HL-60/S4 (cell line): ENCODE measurements around the gene ADARB2.

ENCODE experiments used
- in situ Hi-C: fragments of 300-500 bp; cut with MboI; formaldehyde crosslinking; loops from 2 replicates; pipeline ENCODE4 v1.14.3; 2022; ENCODE audit warnings: low sequenced_read_pairs

ADARB2 gene

DNA sequence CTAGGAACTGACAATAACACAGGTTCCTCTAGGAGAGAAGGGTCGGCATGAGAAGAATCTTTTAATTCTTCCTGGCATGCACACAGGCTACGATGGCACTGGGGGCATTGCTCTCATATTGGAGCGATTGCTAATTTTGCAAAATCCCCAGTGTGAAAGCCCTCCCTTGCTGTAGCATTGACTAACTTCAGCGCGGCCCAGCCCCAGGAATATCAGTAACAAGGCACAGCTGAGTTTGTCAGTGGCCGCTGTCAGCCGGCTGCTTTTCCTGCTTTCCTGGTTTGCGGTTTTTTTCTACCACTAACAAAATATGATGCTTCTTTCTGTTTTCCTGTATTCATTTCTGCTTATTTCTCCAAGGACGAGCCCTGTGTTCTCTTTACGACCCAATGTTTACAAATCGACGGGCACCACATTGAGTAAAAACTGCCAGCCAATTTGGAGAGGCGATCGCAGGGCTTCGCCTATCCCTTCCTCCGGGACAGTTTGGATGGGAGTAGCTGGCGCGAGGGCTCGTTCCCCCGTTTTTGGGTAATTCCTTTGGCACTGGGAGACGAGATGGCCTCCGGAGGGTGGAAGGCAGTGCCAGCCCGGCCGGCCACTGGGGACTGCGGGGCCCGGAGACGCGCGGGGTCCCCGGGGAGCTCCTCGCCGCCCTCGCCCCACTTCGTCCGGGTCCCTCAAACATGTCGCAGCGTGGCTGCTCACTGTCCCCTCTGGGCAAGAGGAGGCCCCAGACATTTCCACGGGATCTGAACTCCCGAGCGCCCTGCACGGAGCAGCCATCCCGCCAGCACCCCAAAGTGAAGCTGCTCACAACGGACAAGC, 967 bp downstream of the ADARB2 start:
- in situ Hi-C loops, result no loop called here

DNA sequence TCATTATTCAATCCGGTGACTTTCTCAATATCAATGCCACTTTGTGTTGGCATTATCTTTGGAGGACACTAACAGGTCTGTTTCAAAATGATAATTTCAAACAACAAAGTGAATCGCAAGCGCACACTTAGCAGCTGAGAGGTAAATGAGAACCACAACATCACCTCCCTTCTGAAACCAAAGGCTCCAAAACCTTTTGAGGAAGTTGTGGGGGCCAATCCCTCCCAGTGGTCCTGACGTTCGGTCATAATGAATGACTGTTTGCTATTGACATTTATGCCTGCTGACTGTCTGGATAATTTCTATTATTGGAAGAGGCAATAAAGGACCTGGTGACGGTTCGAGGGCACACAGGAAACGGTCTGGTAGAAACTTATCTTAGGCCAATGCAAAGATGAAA, 1.8 kb downstream of the ADARB2 start:
- in situ Hi-C loops, result no loop called here

DNA sequence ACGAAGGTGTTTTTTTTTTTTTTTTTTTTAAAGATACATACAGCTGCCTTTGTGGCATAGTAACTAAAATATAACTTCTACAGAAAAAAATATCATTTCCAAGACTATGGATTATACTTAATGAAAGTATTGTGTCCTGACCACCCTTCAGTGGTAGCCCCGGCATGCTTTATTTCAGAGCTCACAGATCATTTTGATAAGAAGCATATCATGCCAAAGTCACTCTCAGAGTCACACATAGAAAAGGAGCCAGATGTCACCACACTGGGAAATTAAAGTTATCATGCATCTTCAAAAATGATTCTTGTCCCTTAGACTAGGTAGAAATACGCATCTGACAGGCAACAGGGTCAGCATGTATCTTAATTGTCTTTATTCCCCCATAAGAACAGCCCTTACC, 3.0 kb downstream of the ADARB2 start:
- in situ Hi-C loops, result no loop called here

DNA sequence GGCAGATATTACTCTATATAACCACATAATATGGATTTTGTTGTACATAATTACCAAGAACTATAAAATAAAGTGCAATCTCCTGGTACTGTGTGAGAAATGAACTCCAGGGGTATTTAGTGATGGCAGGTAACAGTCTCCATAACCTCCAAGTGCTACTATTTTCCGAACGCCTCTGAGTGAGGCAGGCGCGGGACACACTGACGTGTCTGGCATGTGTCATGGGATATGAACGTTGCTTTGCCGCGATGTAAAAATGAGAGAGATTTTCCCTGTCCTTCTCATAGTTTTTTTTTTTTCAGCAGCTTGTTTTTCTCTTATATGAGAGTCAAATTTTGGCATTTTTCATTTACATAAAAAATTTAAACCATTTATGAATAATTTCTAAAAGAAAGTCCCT, 3.6 kb downstream of the ADARB2 start:
- in situ Hi-C loops, result no loop called here

DNA sequence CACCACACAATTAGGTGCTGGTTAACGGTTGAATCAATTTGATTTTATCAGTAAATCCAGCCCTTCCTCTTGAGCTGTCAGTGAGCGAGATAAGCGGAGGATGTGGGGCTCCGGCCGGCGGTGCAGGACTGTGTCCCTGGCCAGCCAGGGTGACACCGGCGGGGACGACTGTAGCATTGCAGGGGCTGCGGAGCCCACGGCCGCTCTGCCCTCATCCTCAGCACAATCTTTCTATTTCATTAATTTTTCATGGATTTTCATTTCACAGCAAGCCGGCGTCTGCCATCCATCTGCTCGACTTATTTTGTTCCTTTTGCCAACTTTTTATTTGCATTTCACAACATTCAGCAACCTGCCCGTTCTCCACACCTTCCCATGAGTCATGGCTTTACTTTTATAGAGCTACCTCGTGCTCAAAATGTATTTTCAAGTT, 4.7 kb downstream of the ADARB2 start:
- in situ Hi-C loops, result no loop called here

DNA sequence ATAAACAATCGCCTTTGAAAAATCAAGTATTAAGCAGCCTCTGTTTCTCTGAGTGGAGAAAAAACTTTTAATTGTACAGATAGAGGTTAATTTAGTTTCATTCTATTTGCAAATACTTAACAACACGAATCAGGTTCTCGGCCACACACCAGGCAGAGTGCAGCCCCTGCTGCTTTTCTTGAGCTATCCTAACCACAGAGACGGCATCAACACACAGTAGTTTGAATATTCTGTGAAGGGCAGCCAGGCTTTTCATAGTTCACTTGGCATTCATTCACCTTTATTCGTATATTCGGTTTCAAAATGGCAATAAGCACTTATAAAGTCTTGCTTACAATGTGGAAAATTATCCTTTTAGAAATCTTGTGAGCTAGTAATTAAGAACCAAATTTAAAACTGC, 5.7 kb downstream of the ADARB2 start:
- in situ Hi-C loops, result no loop called here

DNA sequence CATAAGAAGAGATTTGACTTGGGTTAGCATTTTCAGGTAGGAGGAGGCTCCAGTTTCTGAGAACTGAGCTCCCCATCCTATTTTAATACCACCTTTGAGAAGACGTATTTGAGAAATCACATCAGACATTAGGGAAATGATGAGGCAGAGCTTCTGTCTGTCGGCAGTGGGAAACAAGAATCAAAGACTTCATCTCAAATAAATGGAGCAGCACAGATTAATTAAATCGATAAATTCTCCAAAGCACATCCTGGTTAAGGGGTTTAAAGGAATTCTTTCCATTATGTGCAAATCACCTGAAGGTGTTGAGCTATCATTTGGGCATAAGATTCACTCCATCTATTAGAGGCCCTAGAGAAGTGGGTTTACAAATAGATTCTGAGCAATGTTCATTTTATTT, 7.6 kb downstream of the ADARB2 start:
- in situ Hi-C loops, result no loop called here

DNA sequence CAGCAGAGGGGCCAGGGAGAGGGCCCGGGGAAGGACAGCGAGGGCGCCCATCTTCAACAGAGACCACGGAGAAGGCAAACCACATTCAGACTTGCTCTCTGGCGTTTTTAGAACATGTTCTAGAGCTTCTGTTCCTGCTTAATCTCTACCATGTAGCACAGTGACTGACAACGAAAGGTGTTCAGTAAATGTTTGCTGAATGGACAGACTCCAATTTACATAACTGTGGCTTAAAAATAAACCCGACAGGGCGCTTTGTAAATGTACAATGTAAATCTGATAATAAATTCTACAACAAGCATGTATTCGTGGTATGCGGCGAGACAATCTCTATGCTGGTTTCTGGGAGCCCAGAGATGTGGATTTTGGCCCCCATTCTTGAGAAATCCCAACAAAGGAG, 10.5 kb downstream of the ADARB2 start:
- in situ Hi-C loops, result no loop called here

DNA sequence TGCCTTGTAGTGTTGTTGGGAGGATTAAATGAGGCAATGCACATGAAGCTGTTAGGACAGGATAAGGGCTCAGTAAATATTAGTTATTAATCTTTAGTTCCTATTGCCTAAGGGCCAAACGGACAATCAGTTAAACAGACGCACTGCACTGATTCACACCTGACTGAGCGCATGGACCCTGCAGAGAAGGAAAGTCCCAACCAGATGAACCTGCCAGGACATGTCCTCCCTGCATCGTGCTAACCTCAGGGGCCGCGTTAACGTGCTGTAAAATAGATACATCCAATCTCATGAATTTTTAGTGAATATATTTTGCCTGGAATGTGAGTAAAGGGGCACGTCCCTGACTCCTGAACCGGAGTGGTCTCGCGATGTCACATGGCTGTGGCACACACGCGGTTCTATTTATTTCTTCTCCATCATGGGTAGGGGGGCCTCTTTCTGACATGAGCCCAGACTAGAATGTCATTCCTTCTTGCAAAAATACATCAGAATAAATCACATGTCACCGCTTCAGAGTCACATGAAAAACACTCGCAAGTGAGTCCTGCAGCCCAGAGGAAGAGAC, 12.3 kb downstream of the ADARB2 start:
- in situ Hi-C loops, result no loop called here

DNA sequence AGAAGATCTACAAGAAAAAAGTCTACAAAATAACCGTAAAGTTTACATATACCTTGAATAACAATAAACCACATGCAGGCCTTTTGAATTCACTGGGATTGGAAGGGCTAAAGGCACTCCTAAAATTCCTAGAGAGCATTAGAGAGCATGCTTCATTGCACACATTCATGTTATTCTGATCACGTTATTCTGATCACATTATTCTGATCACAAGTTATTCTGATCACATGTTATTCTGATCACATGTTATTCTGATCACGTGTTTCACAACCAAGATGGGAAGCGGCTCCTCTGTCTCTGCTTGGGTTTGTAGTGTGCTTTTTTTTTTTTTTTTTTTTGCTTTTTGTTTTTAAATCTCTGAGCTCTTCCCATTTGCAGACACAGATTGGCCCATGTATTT, 20.5 kb downstream of the ADARB2 start:
- in situ Hi-C loops, result no loop called here

DNA sequence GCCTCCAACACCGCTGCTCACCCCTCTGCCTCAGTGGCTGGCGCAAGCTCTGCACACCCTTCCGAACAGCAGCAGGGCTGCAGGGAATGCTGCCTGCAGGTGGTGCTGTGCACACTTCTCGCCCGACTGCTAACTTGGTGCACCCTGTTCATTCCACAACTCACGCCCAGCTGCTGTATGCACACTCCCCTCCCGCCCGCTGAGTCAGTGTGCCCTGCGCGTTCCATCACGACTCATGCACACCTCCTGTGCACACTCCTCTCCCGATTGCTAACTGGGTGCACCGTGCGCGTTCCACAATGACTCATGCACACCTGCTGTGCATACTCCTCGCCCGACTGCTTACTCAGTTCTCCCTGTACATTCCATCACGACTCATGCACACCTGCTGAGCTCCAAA, 21.5 kb downstream of the ADARB2 start:
- in situ Hi-C loops, result no loop called here

DNA sequence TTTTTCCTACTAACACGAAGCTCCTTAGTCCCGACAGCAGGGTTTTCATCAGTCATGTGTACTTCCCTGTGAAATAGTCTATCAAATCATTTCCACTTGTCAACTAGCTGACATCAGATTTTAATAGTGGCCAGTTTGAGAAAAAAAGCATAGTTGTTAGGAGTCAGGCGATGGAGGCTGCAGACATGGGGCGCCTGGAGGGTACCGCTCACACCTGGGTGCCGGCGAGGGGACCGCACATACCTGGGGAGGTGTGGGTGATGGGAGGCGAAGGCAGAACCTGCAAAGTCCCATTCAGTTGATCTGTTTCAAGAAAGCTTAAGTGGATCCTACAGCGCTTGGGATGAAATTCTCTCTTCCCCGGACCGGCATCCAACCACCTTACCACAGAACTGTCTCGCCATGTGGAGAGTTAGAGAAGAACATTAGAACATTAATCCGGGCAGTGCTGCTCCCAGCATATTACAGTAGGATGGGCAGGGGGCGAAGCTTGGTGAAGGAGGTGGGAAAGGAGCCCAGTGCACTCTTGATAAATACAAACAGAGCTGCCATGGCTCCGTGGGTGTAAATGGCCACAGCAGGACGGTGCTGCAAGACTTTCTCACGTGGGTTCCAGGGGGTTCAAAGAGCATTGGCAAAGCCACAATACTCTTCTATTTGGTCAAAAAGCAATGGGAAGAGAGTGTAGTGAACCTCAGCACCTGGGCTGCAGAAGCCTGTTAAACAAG, 24.2 kb downstream of the ADARB2 start:
- in situ Hi-C loops, result no loop called here

DNA sequence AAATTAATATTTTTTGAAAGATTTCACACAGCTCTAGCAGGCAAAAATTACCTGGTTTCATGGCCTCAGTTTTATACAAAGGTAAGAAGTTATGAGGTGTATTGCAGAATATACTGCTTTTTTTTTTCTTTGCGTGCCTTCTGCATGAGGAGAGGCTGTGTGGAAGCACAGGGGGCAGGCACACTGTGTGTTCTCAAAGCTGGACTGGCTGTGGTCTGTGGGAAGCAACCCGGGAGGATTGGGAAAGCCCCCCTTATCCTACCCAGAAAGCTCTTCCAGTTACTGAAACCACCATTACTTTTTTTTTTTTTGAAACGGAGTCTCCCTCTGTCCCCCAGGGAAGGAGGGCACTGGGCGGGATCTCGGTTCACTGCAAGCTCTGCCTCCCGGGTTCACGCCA, 25.0 kb downstream of the ADARB2 start:
- in situ Hi-C loops, result no loop called here

DNA sequence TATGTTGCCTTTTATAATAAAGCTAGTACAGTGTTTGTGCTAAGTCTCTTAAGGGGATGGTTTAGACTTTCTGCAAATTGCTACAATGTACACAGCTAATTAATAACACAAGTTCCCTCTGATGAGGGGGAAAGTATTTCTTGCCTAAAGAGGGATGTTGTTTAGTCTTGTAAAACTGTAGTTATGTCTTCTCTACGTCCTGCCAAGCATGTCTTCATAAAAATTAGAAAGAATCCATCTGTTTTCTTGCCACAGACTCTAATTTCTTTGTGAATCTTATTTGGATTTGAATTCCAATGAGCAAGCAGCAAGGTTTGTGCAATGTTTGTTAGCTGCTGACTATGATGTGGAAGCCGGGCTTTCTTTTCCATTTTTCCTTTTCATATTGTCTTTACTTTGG, 28.2 kb downstream of the ADARB2 start:
- in situ Hi-C loops, result no loop called here

DNA sequence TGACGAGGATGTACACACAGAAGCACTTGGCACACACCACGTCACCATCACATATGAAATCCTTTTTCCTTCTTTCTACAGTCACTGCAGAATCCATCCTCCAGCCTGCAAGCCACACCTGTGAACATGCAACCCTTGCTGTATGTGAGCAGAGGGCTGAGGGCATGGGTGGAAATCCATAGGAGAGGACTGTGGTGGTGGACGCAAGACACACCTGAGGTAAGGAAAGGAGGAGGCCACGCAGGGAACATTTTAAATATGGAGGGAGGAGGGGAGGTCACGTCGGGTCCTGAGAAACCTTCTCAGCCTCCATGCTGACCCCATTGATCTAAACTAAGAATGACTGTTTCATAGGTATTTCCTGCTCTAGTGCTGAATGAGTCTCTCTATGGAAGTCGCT, 28.6 kb downstream of the ADARB2 start:
- in situ Hi-C loops, result no loop called here

DNA sequence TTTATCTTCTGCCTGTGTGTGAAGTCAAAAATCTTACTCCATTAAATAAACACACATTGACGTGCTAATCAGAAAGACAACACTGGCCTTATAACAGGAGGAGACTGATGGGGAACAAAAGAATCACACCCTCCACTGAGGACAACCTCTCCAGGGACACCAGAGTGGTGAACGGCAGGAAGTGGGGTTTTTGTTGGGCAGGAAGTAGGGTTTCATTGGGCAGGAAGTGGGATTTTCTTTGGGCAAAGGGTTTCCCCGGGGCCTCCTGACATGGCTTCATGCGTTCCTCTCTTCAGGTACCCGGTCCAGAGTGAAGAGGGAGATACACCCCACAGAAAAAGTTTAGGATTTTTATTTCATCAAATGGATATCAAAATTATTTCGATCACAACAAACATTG, 30.6 kb downstream of the ADARB2 start:
- in situ Hi-C loops, result no loop called here

DNA sequence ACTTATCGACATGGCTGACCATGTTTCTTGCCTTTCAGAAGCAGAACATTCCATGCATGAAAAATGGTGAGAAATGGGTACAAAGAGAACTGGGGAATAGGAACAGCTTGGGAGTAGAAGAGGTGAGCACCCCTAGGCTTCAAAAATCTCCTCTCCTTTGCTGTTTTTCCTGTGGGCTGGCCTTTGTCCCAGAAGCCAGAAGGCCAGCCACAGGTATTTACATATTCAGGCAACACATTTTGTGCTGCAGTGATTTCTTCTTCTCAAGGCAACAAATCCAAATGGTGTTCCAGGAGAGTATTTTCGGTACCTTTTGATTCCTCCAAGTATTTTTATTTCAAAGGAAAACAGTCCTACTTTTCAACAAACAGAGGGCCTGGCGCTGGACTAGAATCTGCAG, 31.1 kb downstream of the ADARB2 start:
- in situ Hi-C loops, result no loop called here

DNA sequence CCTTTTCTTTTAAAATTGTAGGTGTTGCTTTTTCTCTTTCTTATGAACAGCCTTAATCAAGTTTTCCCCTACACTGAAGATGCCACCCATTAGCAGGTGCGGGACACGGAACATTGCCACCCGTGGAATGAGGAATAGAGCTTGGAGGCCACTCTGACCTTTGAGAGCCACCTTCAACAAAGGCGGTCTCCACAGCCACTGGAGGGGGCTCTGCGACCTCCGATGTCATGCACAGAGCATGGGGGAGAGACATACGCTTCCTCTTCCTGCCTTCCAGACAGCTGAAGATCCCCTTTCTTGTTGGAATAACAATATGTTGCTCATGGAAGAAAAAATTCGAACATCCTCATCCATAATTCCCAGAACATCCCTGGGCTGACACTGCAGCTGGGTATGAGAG, 39.1 kb downstream of the ADARB2 start:
- in situ Hi-C loops, result no loop called here

DNA sequence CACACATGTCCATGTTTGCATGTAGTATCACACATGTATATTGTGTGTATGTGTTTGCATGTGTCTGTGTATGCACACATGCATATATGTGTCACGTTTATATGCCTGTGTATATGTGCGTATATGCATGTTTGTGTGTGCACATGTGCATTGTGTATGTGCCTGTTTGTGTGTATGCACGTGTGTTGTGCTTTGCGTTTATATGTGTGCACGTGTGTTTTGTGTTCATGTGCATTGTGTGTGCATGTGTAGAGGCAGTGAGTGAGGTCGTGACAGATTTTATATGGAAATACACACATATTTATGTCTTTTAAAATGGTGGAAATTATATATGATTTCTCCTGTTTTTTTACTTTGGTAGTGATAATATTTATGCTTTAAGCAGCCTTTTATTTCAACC, 41.2 kb downstream of the ADARB2 start:
- in situ Hi-C loops, result no loop called here

DNA sequence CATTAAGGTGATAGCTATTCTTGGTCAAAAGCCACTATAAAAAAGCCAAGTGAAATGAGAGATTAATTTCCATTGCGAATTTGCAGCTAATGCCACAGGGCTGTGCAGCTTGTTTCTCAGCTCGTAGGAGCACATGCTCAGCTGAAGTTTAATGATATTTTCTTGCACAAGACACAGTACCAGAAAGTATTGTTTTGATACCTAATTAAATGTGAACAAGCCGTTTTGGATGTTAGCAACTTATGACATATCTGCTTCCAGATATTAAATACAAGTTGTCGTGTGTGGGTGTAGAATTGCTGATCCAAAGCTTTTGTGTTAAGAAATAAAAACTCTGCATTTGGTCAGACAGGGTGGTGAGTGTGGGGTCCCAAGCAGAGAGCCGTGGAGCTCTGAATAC, 47.2 kb downstream of the ADARB2 start:
- in situ Hi-C loops, result no loop called here

DNA sequence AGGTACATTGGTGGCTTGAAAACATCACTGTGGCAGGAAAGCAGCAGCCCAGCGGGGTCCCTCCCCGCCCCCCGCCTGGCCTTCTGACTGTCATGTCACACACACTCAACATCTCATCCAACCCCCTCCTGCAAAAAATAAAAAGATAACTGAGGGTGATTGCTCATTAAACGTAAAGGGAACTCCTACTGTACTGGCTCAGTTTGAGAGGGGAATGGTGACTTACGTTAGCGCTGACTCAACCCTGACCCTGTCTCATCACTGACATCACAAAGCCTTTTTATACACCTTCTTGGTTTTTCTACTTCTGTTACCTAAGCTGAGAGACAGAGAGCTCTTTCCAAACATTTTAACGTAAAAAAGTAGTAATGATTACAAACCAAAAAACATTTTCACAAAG, 48.8 kb downstream of the ADARB2 start:
- in situ Hi-C loops, result no loop called here

DNA sequence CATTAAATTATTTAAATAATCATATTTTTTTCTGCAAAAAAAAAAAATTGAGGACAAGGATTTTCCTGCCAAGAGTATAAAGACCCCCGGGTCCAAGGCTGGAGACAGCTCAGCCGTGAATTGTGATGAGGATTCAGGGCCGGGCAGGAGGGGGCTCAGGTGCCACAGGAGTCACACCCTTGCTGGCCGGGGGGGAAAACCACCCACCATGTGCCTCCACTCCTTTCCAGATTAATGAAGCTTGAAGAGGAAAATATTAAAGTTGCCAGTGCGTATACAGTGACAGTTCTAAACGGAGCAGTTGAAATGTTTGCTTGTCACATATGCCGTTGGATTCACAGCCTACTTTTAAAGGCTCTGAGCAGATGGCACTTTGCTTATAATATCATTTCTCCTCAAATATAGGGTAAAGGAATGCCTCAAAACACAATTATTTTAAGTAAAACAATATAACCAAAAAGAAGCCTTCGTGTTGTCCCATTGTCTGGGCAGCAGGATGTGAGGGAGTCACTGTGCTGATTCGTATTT, 49.6 kb downstream of the ADARB2 start:
- in situ Hi-C loops, result no loop called here
